Measurements from ENCODE around the gene ALX4.

Gene ALX4

DNA sequence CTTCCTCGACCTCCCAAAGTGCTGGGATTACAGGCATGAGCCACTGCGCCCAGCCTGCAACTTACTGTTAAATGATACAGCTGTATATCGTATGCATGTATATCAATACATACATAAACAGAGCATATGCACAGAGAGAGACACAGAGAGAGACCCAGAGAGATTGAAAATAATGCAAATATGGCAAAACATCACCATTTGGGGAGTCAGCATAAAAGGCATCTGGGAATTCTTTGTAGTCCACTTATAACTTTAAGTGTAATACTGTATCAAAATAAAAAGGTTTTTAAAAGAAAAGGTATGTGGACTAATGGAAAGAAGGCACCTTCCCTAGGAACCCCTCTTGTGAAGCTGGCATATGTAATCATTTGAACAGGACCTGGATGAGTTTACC, 21.8 kb downstream of the ALX4 start:
- no peaks in the 10 kb centered on the region for H3K36me3 ChIP-seq (ENCODE audit: insufficient read depth, low read length)
- H4K20me1 ChIP-seq (ENCODE audit: insufficient read depth, low read length, poor library complexity, severe bottlenecking), result no peaks in the 10 kb centered on the region
- no peaks in the 10 kb centered on the region for H3K27me3 ChIP-seq (ENCODE audit: insufficient read depth, low read length, poor library complexity, severe bottlenecking)
- no peaks in the 10 kb centered on the region for H3K9me2 ChIP-seq (replicated peaks; ENCODE audit: low read depth, low read length)
- H3K9ac ChIP-seq (ENCODE audit: low read depth, low read length, poor library complexity, severe bottlenecking), result no peak overlapping the region
- no peaks in the 10 kb centered on the region for H3K4me1 ChIP-seq (ENCODE audit: insufficient read depth, low read length, poor library complexity, severe bottlenecking)
- TF ChIP-seq, protein P1, sequence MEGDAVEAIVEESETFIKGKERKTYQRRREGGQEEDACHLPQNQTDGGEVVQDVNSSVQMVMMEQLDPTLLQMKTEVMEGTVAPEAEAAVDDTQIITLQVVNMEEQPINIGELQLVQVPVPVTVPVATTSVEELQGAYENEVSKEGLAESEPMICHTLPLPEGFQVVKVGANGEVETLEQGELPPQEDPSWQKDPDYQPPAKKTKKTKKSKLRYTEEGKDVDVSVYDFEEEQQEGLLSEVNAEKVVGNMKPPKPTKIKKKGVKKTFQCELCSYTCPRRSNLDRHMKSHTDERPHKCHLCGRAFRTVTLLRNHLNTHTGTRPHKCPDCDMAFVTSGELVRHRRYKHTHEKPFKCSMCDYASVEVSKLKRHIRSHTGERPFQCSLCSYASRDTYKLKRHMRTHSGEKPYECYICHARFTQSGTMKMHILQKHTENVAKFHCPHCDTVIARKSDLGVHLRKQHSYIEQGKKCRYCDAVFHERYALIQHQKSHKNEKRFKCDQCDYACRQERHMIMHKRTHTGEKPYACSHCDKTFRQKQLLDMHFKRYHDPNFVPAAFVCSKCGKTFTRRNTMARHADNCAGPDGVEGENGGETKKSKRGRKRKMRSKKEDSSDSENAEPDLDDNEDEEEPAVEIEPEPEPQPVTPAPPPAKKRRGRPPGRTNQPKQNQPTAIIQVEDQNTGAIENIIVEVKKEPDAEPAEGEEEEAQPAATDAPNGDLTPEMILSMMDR (conservative IDR thresholded peaks at IDR 0.05; ENCODE audit: low read length), result no peak
- no peak for TF ChIP-seq EZH2phosphoT487 (IDR thresholded peaks at IDR 0.05; ENCODE audit: borderline replicate concordance)
- no peaks in the 10 kb centered on the region for H3K79me2 ChIP-seq (ENCODE audit: insufficient read depth, low read length)
- H3K4me2 ChIP-seq (ENCODE audit: low read depth, low read length, poor library complexity, severe bottlenecking), result no peak overlapping the region
- H3K9me3 ChIP-seq (ENCODE audit: insufficient read depth, low read depth, low read length), result no peaks in the 10 kb centered on the region
- H2AFZ ChIP-seq (ENCODE audit: low read length), result no peak overlapping the region
- no peak overlapping the region for H3K4me3 ChIP-seq (ENCODE audit: low read length, poor library complexity, severe bottlenecking)
- no peaks in the 10 kb centered on the region for H3F3A ChIP-seq (ENCODE audit: low read depth)

DNA sequence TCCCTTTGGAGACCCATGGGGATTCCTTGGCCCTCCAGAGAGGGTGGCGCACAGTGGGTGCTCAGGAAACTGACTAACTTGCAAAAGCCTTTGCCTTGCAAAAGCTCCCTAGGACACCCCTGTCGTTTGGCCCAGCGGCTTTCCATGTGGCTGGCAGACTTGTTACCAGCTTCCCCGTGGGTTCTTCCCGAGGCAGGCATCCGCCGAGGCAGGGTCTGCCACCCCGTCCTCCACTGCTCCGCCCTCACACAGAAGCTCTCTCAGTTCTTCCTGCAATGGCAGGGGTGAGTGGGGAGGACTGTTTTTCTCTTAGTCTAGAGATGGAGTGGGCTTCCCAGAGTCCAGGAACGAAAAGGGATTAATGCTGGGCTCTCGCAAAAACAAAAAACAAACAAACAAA, 23.0 kb downstream of the ALX4 start:
- Histone ChIP-seq H3K4me2 (ENCODE audit: low read depth, low read length, poor library complexity, severe bottlenecking) (no peak overlapping the region), H2AFZ (ENCODE audit: low read length) (no peak overlapping the region), H3K4me3 (ENCODE audit: low read length, poor library complexity, severe bottlenecking) (no peak overlapping the region), H3K27me3 (ENCODE audit: insufficient read depth, low read length, poor library complexity, severe bottlenecking) (no peaks in the 10 kb centered on the region), H3K4me1 (ENCODE audit: insufficient read depth, low read length, poor library complexity, severe bottlenecking) (no peaks in the 10 kb centered on the region), H3K9me3 (ENCODE audit: insufficient read depth, low read depth, low read length) (no peaks in the 10 kb centered on the region), H3K79me2 (ENCODE audit: insufficient read depth, low read length) (no peaks in the 10 kb centered on the region), H3K36me3 (ENCODE audit: insufficient read depth, low read length) (no peaks in the 10 kb centered on the region), H4K20me1 (ENCODE audit: insufficient read depth, low read length, poor library complexity, severe bottlenecking) (no peaks in the 10 kb centered on the region), H3K9ac (ENCODE audit: low read depth, low read length, poor library complexity, severe bottlenecking) (no peak overlapping the region), H3F3A (ENCODE audit: low read depth) (no peaks in the 10 kb centered on the region), H3K9me2 (replicated peaks; ENCODE audit: low read depth, low read length) (no peaks in the 10 kb centered on the region)
- no peak for TF ChIP-seq EZH2phosphoT487 (IDR thresholded peaks at IDR 0.05; ENCODE audit: borderline replicate concordance)
- TF ChIP-seq, protein P1 (conservative IDR thresholded peaks at IDR 0.05; ENCODE audit: low read length), result no peak

DNA sequence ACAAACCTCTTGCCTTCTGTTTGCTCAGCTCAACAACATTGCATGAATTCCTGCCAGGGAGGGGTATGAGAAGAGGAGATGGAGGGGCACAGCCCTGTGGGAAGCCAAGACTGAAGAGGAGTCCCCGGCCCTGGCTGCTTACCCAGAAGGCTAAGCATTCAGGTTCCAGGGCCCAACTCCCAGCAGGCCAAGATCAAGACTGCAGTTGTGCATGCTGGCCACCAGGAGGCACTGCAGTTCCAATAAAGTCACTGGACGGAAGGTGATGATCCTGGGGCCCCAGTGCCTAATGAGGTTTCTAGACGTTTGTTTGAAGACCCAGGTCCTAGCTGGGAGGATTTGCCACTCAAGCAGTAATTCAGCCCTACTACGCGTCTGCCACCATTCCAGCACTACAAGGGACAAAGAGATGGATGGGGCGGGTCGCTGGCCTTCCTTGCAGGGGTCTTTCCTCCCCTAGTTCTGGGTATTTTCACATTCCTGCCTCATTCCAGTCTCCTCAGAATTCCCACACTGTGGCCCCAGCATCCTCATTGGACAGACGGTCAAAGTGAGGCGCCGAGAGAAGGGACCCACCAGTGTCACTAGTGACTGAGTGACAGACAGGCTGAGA, 23.6 kb downstream of the ALX4 start:
- H3K36me3 ChIP-seq (ENCODE audit: insufficient read depth, low read length), result no peaks in the 10 kb centered on the region
- no peak overlapping the region for H3K9ac ChIP-seq (ENCODE audit: low read depth, low read length, poor library complexity, severe bottlenecking)
- TF ChIP-seq, protein P1 (conservative IDR thresholded peaks at IDR 0.05; ENCODE audit: low read length), result peak; percentile 96
- TF ChIP-seq EZH2phosphoT487 (IDR thresholded peaks at IDR 0.05; ENCODE audit: borderline replicate concordance), result no peak
- no peaks in the 10 kb centered on the region for H3K9me3 ChIP-seq (ENCODE audit: insufficient read depth, low read depth, low read length)
- H3K4me1 ChIP-seq (ENCODE audit: insufficient read depth, low read length, poor library complexity, severe bottlenecking), result no peaks in the 10 kb centered on the region
- no peak overlapping the region for H3K4me2 ChIP-seq (ENCODE audit: low read depth, low read length, poor library complexity, severe bottlenecking)
- H3F3A ChIP-seq (ENCODE audit: low read depth), result no peaks in the 10 kb centered on the region
- no peaks in the 10 kb centered on the region for H4K20me1 ChIP-seq (ENCODE audit: insufficient read depth, low read length, poor library complexity, severe bottlenecking)
- no peaks in the 10 kb centered on the region for H3K27me3 ChIP-seq (ENCODE audit: insufficient read depth, low read length, poor library complexity, severe bottlenecking)
- peak overlapping the region; percentile 66 for H2AFZ ChIP-seq (ENCODE audit: low read length)
- H3K4me3 ChIP-seq (ENCODE audit: low read length, poor library complexity, severe bottlenecking), result no peak overlapping the region
- H3K9me2 ChIP-seq (replicated peaks; ENCODE audit: low read depth, low read length), result no peaks in the 10 kb centered on the region
- H3K79me2 ChIP-seq (ENCODE audit: insufficient read depth, low read length), result no peaks in the 10 kb centered on the region

Data from Loucy (cell line).